HepG2 (cell line): ENCODE measurements around the gene TRIM28. TPM values are rescaled to one million over a fixed set of nuclear protein-coding genes. Genes with fewer than 3 reads are reported as not detected.

Source experiments
- AHR ChIP-seq: IDR thresholded peaks from 2 replicates; pipeline ENCODE4 v1.6.1; 2018; ENCODE audit warnings: missing genetic modification reagents, missing compliant biosample characterization
- ATF1 ChIP-seq: IDR thresholded peaks from 2 replicates; pipeline ENCODE4 v1.6.1; 2016; ENCODE audit warnings: mild to moderate bottlenecking, control low read depth
- KAT7 ChIP-seq: IDR thresholded peaks from 2 replicates; pipeline ENCODE4 v1.6.1; 2018; ENCODE audit warnings: borderline replicate concordance, missing compliant biosample characterization
- MXD3 ChIP-seq: IDR thresholded peaks from 2 replicates; pipeline ENCODE4 v1.6.1; 2016; ENCODE audit warnings: mild to moderate bottlenecking, missing biosample characterization, missing genetic modification reagents
- RERE ChIP-seq: IDR thresholded peaks from 2 replicates; pipeline ENCODE4 v1.6.1; 2016; ENCODE audit warnings: low read depth, missing genetic modification reagents, missing compliant biosample characterization
- SAP130 ChIP-seq: IDR thresholded peaks from 2 replicates; pipeline ENCODE4 v1.6.1; 2016; ENCODE audit warnings: low read depth
- SIN3A ChIP-seq: IDR thresholded peaks from 2 replicates; pipeline ENCODE4 v1.6.1; 2011; ENCODE audit warnings: low read depth, mild to moderate bottlenecking, control low read depth, low read length, borderline replicate concordance
- SKIL ChIP-seq: sonication (generic); formaldehyde crosslinking; IDR thresholded peaks from 2 replicates; pipeline ENCODE4 v1.8.0; 2022; ENCODE audit warnings: missing genetic modification reagents, mild to moderate bottlenecking, moderate library complexity, borderline replicate concordance
- U2AF2 ChIP-seq: fragments of 200-400 bp; formaldehyde crosslinking; IDR thresholded peaks from 2 replicates; pipeline ENCODE4 v1.6.1; 2017; ENCODE audit warnings: low read depth, mild to moderate bottlenecking, low read length
- ZBTB39 ChIP-seq: sonication (generic); formaldehyde crosslinking; IDR thresholded peaks from 2 replicates; pipeline ENCODE4 v1.5.0; 2020; ENCODE audit warnings: missing genetic modification reagents
- ZNF230 ChIP-seq: sonication (generic); formaldehyde crosslinking; IDR thresholded peaks from 2 replicates; pipeline ENCODE4 v1.4.0; 2020; ENCODE audit warnings: mild to moderate bottlenecking, missing genetic modification reagents
- ZNF253 ChIP-seq: sonication (generic); formaldehyde crosslinking; IDR thresholded peaks from 2 replicates; pipeline ENCODE4 v1.8.0; 2022; ENCODE audit warnings: mild to moderate bottlenecking, missing genetic modification reagents, borderline replicate concordance
- ZNF530 ChIP-seq: sonication (generic); formaldehyde crosslinking; IDR thresholded peaks from 2 replicates; pipeline ENCODE4 v1.5.0; 2020; ENCODE audit warnings: low read depth, mild to moderate bottlenecking, missing genetic modification reagents
- ZNF543 ChIP-seq: sonication (generic); formaldehyde crosslinking; IDR thresholded peaks from 2 replicates; pipeline ENCODE4 v1.4.0; 2020; ENCODE audit warnings: mild to moderate bottlenecking, missing genetic modification reagents
- ZNF652 ChIP-seq: IDR thresholded peaks from 2 replicates; pipeline ENCODE4 v1.6.1; 2016; ENCODE audit warnings: low read depth, borderline replicate concordance
- ZNF720 ChIP-seq: sonication (generic); formaldehyde crosslinking; IDR thresholded peaks from 2 replicates; pipeline ENCODE4 v1.4.0; 2020; ENCODE audit warnings: missing genetic modification reagents
- ZNF773 ChIP-seq: sonication (generic); formaldehyde crosslinking; IDR thresholded peaks from 2 replicates; pipeline ENCODE4 v1.4.0; 2020; ENCODE audit warnings: missing genetic modification reagents, borderline replicate concordance
- ZNF782 ChIP-seq: sonication (generic); formaldehyde crosslinking; IDR thresholded peaks from 2 replicates; pipeline ENCODE4 v1.4.0; 2020; ENCODE audit warnings: missing genetic modification reagents, mild to moderate bottlenecking, borderline replicate concordance
- ZNF788 ChIP-seq: sonication (generic); formaldehyde crosslinking; IDR thresholded peaks from 2 replicates; pipeline ENCODE4 v1.5.0; 2020; ENCODE audit warnings: mild to moderate bottlenecking, missing genetic modification reagents, borderline replicate concordance
- polyA plus RNA-seq, 8 experiments: library from polyadenylated mRNA; depleted of rRNA in 3 of 8; stranded (reverse) in 7 of 8; unstranded in 1 of 8; fragments of >200 nt; fragmentation: Illumina TruSeq in 4 of 8; extraction: Trizol in 4 of 8; gene quantifications; 2 replicates each; pipeline versions ENCODE4 v1.2.1 to v1.2.3, GENCODE V29; 2011 to 2016; ENCODE audit warnings: low read depth in 4 of 8, missing spikeins in 1 of 8, mixed read lengths in 1 of 8; ENCODE audit not compliant: insufficient read depth in 1 of 8
- total RNA-seq, 5 experiments: library from RNA; depleted of rRNA; stranded (reverse); fragments of >200 nt; fragmentation: Illumina TruSeq; extraction: Trizol; gene quantifications; 2 replicates each; pipeline ENCODE4 v1.2.3, GENCODE V29; 2016; ENCODE audit warnings: low read depth in 1 of 5

TRIM28 gene
- total and polyA plus RNA-seq, 2 of the 13 experiments (the other 11 are each of a cell fraction or from before 2014, with no cell fraction given) = 361 to 439 TPM

GRCh38 chr19:58499021-58499927 is 44.6 kb upstream of the TRIM28 start (continued):
- TF ChIP-seq RERE (CRISPR knock-in tag) (no peak), ZNF782 (CRISPR knock-in tag) (no peak; the same call in 1 of the 2 replicates), ZNF788 (CRISPR knock-in tag) (peak; percentile 76; the same call in 1 of the 2 replicates), ZBTB39 (CRISPR knock-in tag) (peak; percentile 89), MXD3 (peak; percentile 89; the same call in 1 of the 2 replicates), SAP130 (CRISPR knock-in tag) (peak; percentile 96), SKIL (no peak), ZNF543 (CRISPR knock-in tag) (peak; percentile 80; the same call in 1 of the 2 replicates), ZNF230 (CRISPR knock-in tag) (no peak), ZNF773 (CRISPR knock-in tag) (peak; percentile 27; the same call in 1 of the 2 replicates), AHR (CRISPR knock-in tag) (peak; percentile 47), ATF1 (CRISPR knock-in tag) (peak; percentile 64; the same call in 1 of the 2 replicates), SIN3A (no peak), ZNF530 (CRISPR knock-in tag) (no peak), U2AF2 (no peak), KAT7 (CRISPR knock-in tag) (peak; percentile 69; the same call in 1 of the 2 replicates), ZNF253 (CRISPR knock-in tag) (0 out of 2 replicates have a peak, but pooled peaks have one; percentile 36), ZNF720 (no peak), ZNF652 (no peak)
